SH-SY5Y (cell line): Measurements from ENCODE around the gene LRRC18.

Experiments used
- GATA2 ChIP-seq: IDR thresholded peaks from 2 replicates; pipeline ENCODE4 v1.6.1; 2011; ENCODE audit warnings: mild to moderate bottlenecking, low read depth, low read length
- GATA3 ChIP-seq: IDR thresholded peaks from 2 replicates; pipeline ENCODE4 v1.6.1; 2011; ENCODE audit warnings: low read depth, mild to moderate bottlenecking, low read length, moderate library complexity

- TF ChIP-seq GATA3 = no peak
- no peak for TF ChIP-seq GATA2
Observed at GRCh38 chr10:48906841-48907240, 32.8 kb downstream of the LRRC18 start.
